ENCODE data around the gene GOLGA8B. TPM values are rescaled to one million over a fixed set of nuclear protein-coding genes. Genes with fewer than 3 reads are reported as not detected.
"Not testable (repeated sequence)": the region's sequence is repeated elsewhere in the genome, so short reads cannot be mapped to it uniquely, and the experiment has no call there.

Gene GOLGA8B
- total RNA-seq, 1 donor from 2014 or later, result 68.1 TPM

GRCh38 chr15:34594361-34594760 lies 10.9 kb upstream of the GOLGA8B start:
- no peaks in the 10 kb centered on the region for H3K4me1 Mint-ChIP-seq (ENCODE audit: unreplicated experiment)
- no peak for DNase-seq (ENCODE audit: extremely low spot score, unreplicated experiment)
- TF ChIP-seq, protein P1, sequence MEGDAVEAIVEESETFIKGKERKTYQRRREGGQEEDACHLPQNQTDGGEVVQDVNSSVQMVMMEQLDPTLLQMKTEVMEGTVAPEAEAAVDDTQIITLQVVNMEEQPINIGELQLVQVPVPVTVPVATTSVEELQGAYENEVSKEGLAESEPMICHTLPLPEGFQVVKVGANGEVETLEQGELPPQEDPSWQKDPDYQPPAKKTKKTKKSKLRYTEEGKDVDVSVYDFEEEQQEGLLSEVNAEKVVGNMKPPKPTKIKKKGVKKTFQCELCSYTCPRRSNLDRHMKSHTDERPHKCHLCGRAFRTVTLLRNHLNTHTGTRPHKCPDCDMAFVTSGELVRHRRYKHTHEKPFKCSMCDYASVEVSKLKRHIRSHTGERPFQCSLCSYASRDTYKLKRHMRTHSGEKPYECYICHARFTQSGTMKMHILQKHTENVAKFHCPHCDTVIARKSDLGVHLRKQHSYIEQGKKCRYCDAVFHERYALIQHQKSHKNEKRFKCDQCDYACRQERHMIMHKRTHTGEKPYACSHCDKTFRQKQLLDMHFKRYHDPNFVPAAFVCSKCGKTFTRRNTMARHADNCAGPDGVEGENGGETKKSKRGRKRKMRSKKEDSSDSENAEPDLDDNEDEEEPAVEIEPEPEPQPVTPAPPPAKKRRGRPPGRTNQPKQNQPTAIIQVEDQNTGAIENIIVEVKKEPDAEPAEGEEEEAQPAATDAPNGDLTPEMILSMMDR (conservative IDR thresholded peaks at IDR 0.05), result no peak
- no peaks in the 10 kb centered on the region for H3K9me3 Mint-ChIP-seq
- H3K36me3 Mint-ChIP-seq, result no peaks in the 10 kb centered on the region
- H3K4me3 Mint-ChIP-seq, result no peak overlapping the region
- H3K27ac Mint-ChIP-seq, result no peak overlapping the region
- peaks cover 20% of the 10 kb centered on the region for H3K27me3 Mint-ChIP-seq

DNA sequence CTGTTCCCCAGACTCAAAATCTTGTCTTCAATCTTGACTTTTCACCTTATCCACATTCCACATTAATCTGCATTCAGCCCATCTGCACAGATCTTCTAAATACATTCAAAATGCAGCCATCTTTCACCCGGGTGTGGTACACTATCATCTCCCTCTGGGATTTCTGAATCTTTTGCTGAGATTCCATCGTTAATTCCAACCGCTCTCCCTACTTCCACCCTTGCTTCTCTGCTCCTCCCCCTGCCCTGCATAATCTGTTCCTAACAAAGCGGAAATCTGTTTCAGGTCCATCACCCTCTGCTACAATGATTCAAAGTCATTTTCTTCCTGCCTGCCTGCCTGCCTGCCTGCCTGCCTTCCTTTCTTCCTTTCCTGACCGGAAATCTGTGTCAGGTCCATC lies 7.9 kb upstream of the GOLGA8B start:
- Mint-ChIP-seq H3K4me1 (ENCODE audit: unreplicated experiment) (peaks cover 5% of the 10 kb centered on the region), H3K4me3 (no peak overlapping the region), H3K9me3 (no peaks in the 10 kb centered on the region), H3K27me3 (peaks cover 23% of the 10 kb centered on the region), H3K27ac (no peak overlapping the region), H3K36me3 (no peaks in the 10 kb centered on the region)
- TF ChIP-seq, protein P1 (conservative IDR thresholded peaks at IDR 0.05), result no peak
- no peak for DNase-seq (ENCODE audit: extremely low spot score, unreplicated experiment)

GRCh38 chr15:34588046-34588674 lies 4.7 kb upstream of the GOLGA8B start:
- TF ChIP-seq, protein P1 (conservative IDR thresholded peaks at IDR 0.05), result peak; percentile 87
- Mint-ChIP-seq H3K4me3 (peak overlapping the region; percentile 78), H3K36me3 (no peaks in the 10 kb centered on the region), H3K4me1 (ENCODE audit: unreplicated experiment) (peaks cover 5% of the 10 kb centered on the region), H3K9me3 (no peaks in the 10 kb centered on the region), H3K27ac (peak overlapping the region; percentile 10), H3K27me3 (peaks cover 44% of the 10 kb centered on the region)
- no peak for DNase-seq (ENCODE audit: extremely low spot score, unreplicated experiment)

DNA sequence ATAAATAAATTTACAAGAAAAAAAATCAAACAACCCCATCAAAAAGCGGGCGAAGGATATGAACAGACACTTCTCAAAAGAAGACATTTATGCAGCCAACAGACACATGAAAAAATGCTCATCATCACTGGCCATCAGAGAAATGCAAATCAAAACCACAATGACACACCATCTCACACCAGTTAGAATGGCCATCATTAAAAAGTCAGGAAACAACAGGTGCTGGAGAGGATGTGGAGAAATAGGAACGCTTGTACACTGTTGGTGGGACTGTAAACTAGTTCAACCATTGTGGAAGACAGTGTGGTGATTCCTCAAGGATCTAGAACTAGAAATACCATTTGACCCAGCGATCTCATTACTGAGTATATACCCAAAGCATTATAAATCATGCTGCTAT lies 2.5 kb upstream of the GOLGA8B start:
- H3K27me3 Mint-ChIP-seq, result peaks cover 42% of the 10 kb centered on the region
- not testable (repeated sequence) for H3K27ac Mint-ChIP-seq; DNase-seq (ENCODE audit: extremely low spot score, unreplicated experiment); H3K4me3 Mint-ChIP-seq; H3K4me1 Mint-ChIP-seq (ENCODE audit: unreplicated experiment); H3K36me3 Mint-ChIP-seq; H3K9me3 Mint-ChIP-seq

DNA sequence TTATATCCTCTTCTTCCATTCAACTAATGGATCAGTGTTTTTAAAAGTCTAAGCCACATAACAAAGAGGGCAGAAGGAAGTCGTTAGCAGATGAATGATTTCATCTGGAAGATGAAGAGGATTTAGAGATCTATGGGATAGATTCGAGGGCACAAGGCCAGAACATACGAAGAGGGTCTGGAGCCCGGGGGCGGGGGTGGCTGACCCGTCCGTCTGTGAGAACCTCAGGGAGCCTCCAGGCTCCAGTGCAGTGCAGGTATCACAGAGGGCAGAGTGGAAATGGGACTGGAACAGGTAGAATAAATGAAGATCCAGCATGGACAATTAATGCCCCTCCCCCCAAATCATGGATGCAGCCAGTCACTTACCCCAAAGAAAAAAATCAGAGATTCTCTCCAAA lies 1.5 kb upstream of the GOLGA8B start:
- Mint-ChIP-seq H3K9me3 (no peaks in the 10 kb centered on the region), H3K27ac (no peak overlapping the region), H3K4me3 (peak overlapping the region; percentile 73), H3K27me3 (peaks cover 39% of the 10 kb centered on the region), H3K36me3 (no peaks in the 10 kb centered on the region), H3K4me1 (ENCODE audit: unreplicated experiment) (peaks cover 9% of the 10 kb centered on the region)
- no peak for DNase-seq (ENCODE audit: extremely low spot score, unreplicated experiment)
- TF ChIP-seq, protein P1 (conservative IDR thresholded peaks at IDR 0.05), result no peak

- Mint-ChIP-seq H3K27me3 (peaks cover 39% of the 10 kb centered on the region), H3K36me3 (no peaks in the 10 kb centered on the region), H3K4me3 (peak overlapping the region; percentile 80), H3K27ac (no peak overlapping the region), H3K9me3 (no peaks in the 10 kb centered on the region), H3K4me1 (ENCODE audit: unreplicated experiment) (peaks cover 9% of the 10 kb centered on the region)
- no peak for DNase-seq (ENCODE audit: extremely low spot score, unreplicated experiment)
- TF ChIP-seq, protein P1 (conservative IDR thresholded peaks at IDR 0.05), result no peak
Measured at GRCh38 chr15:34584330-34584668, 848 bp upstream of the GOLGA8B start.
